Endothelial cell (in vitro differentiated cells): Measurements from ENCODE around the gene RAMP1. TPM values are rescaled to one million over a fixed set of nuclear protein-coding genes. Genes with fewer than 3 reads are reported as not detected.

Source experiments
- DNase-seq: peaks from one replicate; pipeline ENCODE4 v3.0.0; 2021; ENCODE audit warnings: low spot score
- H3K27ac Mint-ChIP-seq: one replicate; pipeline ENCODE4 v1.8.0; 2021; ENCODE audit warnings: mixed read lengths, inconsistent platforms; ENCODE audit not compliant: unreplicated experiment
- H3K27me3 Mint-ChIP-seq: one replicate; pipeline ENCODE4 v1.8.0; 2021; ENCODE audit warnings: mild to moderate bottlenecking, moderate library complexity, mixed read lengths, inconsistent platforms; ENCODE audit not compliant: unreplicated experiment
- H3K36me3 Mint-ChIP-seq: one replicate; pipeline ENCODE4 v1.8.0; 2021; ENCODE audit warnings: mild to moderate bottlenecking, low read depth, mixed read lengths, inconsistent platforms; ENCODE audit not compliant: unreplicated experiment
- H3K4me1 Mint-ChIP-seq: one replicate; pipeline ENCODE4 v1.8.0; 2021; ENCODE audit warnings: mild to moderate bottlenecking, mixed read lengths, inconsistent platforms; ENCODE audit not compliant: unreplicated experiment
- H3K4me3 Mint-ChIP-seq: one replicate; pipeline ENCODE4 v1.8.0; 2021; ENCODE audit warnings: mild to moderate bottlenecking, mixed read lengths, inconsistent platforms; ENCODE audit not compliant: unreplicated experiment
- H3K9me3 Mint-ChIP-seq: one replicate; pipeline ENCODE4 v1.8.0; 2021; ENCODE audit warnings: mixed read lengths, inconsistent platforms; ENCODE audit not compliant: unreplicated experiment
- CTCF ChIP-seq: fragments of 200-600 bp; sonication (generic); IDR thresholded peaks from one replicate; pipeline ENCODE4 v1.5.0; 2021; ENCODE audit warnings: antibody characterized with exemption; ENCODE audit not compliant: unreplicated experiment
- total RNA-seq: library from RNA; stranded (reverse); fragmentation: NEBNext Ultra II Directional; extraction: Animal tissue kit (Norgen Biotek cat#: 25700); gene quantifications from one replicate; pipeline ENCODE4 v1.2.1, GENCODE V29; 2021; ENCODE audit not compliant: unreplicated experiment

The RAMP1 gene
- total RNA-seq, 1 donor from 2014 or later = 2.2 TPM

GRCh38 chr2:237912271-237913192, 53.1 kb downstream of the RAMP1 start:
- no peak for TF ChIP-seq CTCF
- Mint-ChIP-seq H3K4me1 (no peaks in the 10 kb centered on the region), H3K36me3 (peaks cover 8% of the 10 kb centered on the region), H3K27ac (no peak overlapping the region), H3K27me3 (peaks cover 16% of the 10 kb centered on the region), H3K4me3 (no peak overlapping the region), H3K9me3 (no peaks in the 10 kb centered on the region)
- DNase-seq = no peak

- Mint-ChIP-seq H3K36me3 (peaks cover 8% of the 10 kb centered on the region), H3K4me3 (no peak overlapping the region), H3K27ac (no peak overlapping the region), H3K9me3 (no peaks in the 10 kb centered on the region), H3K27me3 (peaks cover 16% of the 10 kb centered on the region), H3K4me1 (no peaks in the 10 kb centered on the region)
- no peak for DNase-seq
- no peak for TF ChIP-seq CTCF
Observed at GRCh38 chr2:237913193-237913917, 53.9 kb downstream of the RAMP1 start.

- no peak overlapping the region for H3K4me3 Mint-ChIP-seq
- peaks cover 10% of the 10 kb centered on the region for H3K4me1 Mint-ChIP-seq
- no peaks in the 10 kb centered on the region for H3K9me3 Mint-ChIP-seq
- no peak for DNase-seq
- H3K27me3 Mint-ChIP-seq = peaks cover 16% of the 10 kb centered on the region
- H3K27ac Mint-ChIP-seq = no peak overlapping the region
- peaks cover 5% of the 10 kb centered on the region for H3K36me3 Mint-ChIP-seq
- TF ChIP-seq CTCF = no peak
Observed at GRCh38 chr2:237915576-237915975, 56.2 kb downstream of the RAMP1 start.

- Mint-ChIP-seq H3K36me3 (peaks cover 3% of the 10 kb centered on the region), H3K9me3 (no peaks in the 10 kb centered on the region), H3K27ac (no peak overlapping the region), H3K4me3 (no peak overlapping the region), H3K4me1 (peaks cover 10% of the 10 kb centered on the region), H3K27me3 (peaks cover 14% of the 10 kb centered on the region)
- no peak for DNase-seq
- no peak for TF ChIP-seq CTCF
Observed at GRCh38 chr2:237916296-237916695, 56.9 kb downstream of the RAMP1 start.
